Measurements from ENCODE around the gene NUFIP2. TPM values are rescaled to one million over a fixed set of nuclear protein-coding genes. Genes with fewer than 3 reads are reported as not detected.
A peak's percentile ranks its signal among the peaks of the same experiment; 100 is the strongest.
"Not testable (repeated sequence)": the region's sequence is repeated elsewhere in the genome, so short reads cannot be mapped to it uniquely, and the experiment has no call there.

NUFIP2 gene
- total and polyA plus RNA-seq, 5 donors = 9.7 to 44.7 (median 39.8) TPM

DNA sequence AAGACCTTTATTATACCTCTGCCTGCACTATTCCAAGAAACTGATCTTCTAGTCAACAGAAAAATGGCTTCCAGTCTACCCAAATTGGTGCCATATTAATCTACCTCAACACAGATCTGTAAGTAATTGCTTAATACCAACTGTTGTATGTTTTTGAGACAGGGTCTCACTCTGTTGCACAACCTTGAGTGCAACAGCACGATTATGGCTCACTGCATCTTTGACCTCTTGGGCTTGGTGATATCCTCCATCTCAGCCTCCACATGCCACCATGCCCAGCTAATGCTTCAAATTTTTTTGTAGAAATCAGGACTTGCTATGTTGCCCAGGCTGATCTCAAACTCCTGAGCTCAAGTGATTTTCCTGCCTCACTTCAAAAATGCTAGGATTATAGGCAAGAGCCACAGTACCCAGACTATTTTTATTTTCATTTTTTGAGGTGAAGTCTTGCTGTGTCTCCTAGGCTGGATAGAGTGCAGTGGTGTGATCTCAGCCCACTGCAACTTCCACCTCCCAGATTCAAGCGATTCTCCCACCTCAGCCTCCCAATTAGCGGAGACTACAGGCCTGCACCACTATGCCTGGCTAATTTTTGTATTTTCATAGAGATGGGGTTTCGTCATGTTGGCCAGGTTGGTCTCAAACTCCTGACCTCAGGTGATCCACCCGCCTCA is 14.4 kb downstream of the NUFIP2 start:
- Histone ChIP-seq H3K27me3 (ENCODE audit: control insufficient read depth, insufficient read depth) (no peaks in the 10 kb centered on the region), H3K4me3 (ENCODE audit: low read length) (no peak overlapping the region), H3K4me1 (ENCODE audit: control insufficient read depth, insufficient read depth, low read length) (peaks cover 10% of the 10 kb centered on the region), H3K27ac (ENCODE audit: low read length) (no peak overlapping the region), H3K9me3 (ENCODE audit: control insufficient read depth, low read length) (no peaks in the 10 kb centered on the region)
- WGBS = 95% methylated on average over 5 of the region's 5 CpGs
- no peak for ATAC-seq
- DNase-seq = no peak
- intact Hi-C loops (cut with DNase I) = loop anchor here in 1 of 4 donors (10.0 kb wide), 1 partner anchor 125 kb away; no protein-coding TSS in a partner anchor

- no peaks in the 10 kb centered on the region for H3K27me3 ChIP-seq (ENCODE audit: control insufficient read depth, insufficient read depth)
- no peak overlapping the region for H3K4me3 ChIP-seq (ENCODE audit: low read length)
- no peak for ATAC-seq
- no peaks in the 10 kb centered on the region for H3K9me3 ChIP-seq (ENCODE audit: control insufficient read depth, low read length)
- intact Hi-C loops (cut with DNase I) = no loop called here
- no peak for DNase-seq
- H3K27ac ChIP-seq (ENCODE audit: low read length) = no peak overlapping the region
- peaks cover 10% of the 10 kb centered on the region for H3K4me1 ChIP-seq (ENCODE audit: control insufficient read depth, insufficient read depth, low read length)
These were observed 15.3 kb downstream of the NUFIP2 start for GRCh38 chr17:29278692-29279091.

- WGBS = 80% methylated on average over 1 of the region's 1 CpG
- DNase-seq = no peak
- Histone ChIP-seq H3K9me3 (ENCODE audit: control insufficient read depth, low read length) (no peaks in the 10 kb centered on the region), H3K4me1 (ENCODE audit: control insufficient read depth, insufficient read depth, low read length) (peaks cover 5% of the 10 kb centered on the region), H3K27ac (ENCODE audit: low read length) (no peak overlapping the region), H3K27me3 (ENCODE audit: control insufficient read depth, insufficient read depth) (no peaks in the 10 kb centered on the region), H3K4me3 (ENCODE audit: low read length) (no peak overlapping the region)
- no peak for ATAC-seq
- intact Hi-C loops (cut with DNase I) = no loop called here
These were observed 20.0 kb downstream of the NUFIP2 start for GRCh38 chr17:29273924-29274323.

- intact Hi-C loops (cut with DNase I); H3K4me3 ChIP-seq (ENCODE audit: low read length); ATAC-seq; DNase-seq; H3K4me1 ChIP-seq (ENCODE audit: control insufficient read depth, insufficient read depth, low read length); H3K27ac ChIP-seq (ENCODE audit: low read length); H3K9me3 ChIP-seq (ENCODE audit: control insufficient read depth, low read length); H3K27me3 ChIP-seq (ENCODE audit: control insufficient read depth, insufficient read depth): not testable (repeated sequence)
- WGBS = 89% methylated on average over 9 of the region's 9 CpGs
These were observed 22.0 kb downstream of the NUFIP2 start for GRCh38 chr17:29271980-29272379.

GRCh38 chr17:29263916-29264315 is 30.0 kb downstream of the NUFIP2 start:
- Histone ChIP-seq H3K27ac (ENCODE audit: low read length) (no peak overlapping the region), H3K9me3 (ENCODE audit: control insufficient read depth, low read length) (no peaks in the 10 kb centered on the region), H3K4me1 (ENCODE audit: control insufficient read depth, insufficient read depth, low read length) (no peaks in the 10 kb centered on the region), H3K27me3 (ENCODE audit: control insufficient read depth, insufficient read depth) (no peaks in the 10 kb centered on the region), H3K4me3 (ENCODE audit: low read length) (no peak overlapping the region)
- ATAC-seq (no peak), DNase-seq (no peak)
- intact Hi-C loops (cut with DNase I) = no loop called here
- 76% methylated on average over 5 of the region's 5 CpGs for WGBS

- no peak overlapping the region for H3K27ac ChIP-seq (ENCODE audit: low read length)
- no peaks in the 10 kb centered on the region for H3K9me3 ChIP-seq (ENCODE audit: control insufficient read depth, low read length)
- DNase-seq = no peak
- H3K4me3 ChIP-seq (ENCODE audit: low read length) = no peak overlapping the region
- H3K27me3 ChIP-seq (ENCODE audit: control insufficient read depth, insufficient read depth) = no peaks in the 10 kb centered on the region
- ATAC-seq = no peak
- WGBS = 79% methylated on average over 3 of the region's 3 CpGs
- intact Hi-C loops (cut with DNase I) = no loop called here
- H3K4me1 ChIP-seq (ENCODE audit: control insufficient read depth, insufficient read depth, low read length) = no peaks in the 10 kb centered on the region
These were observed 36.2 kb downstream of the NUFIP2 start for GRCh38 chr17:29257756-29258155.

- intact Hi-C loops (cut with DNase I) = no loop called here
- Histone ChIP-seq H3K27me3 (ENCODE audit: control insufficient read depth, insufficient read depth) (no peaks in the 10 kb centered on the region), H3K4me3 (ENCODE audit: low read length) (no peak overlapping the region), H3K9me3 (ENCODE audit: control insufficient read depth, low read length) (no peaks in the 10 kb centered on the region), H3K27ac (ENCODE audit: low read length) (no peak overlapping the region), H3K4me1 (ENCODE audit: control insufficient read depth, insufficient read depth, low read length) (peaks cover 2% of the 10 kb centered on the region)
- ATAC-seq = peak; percentile 39 to 48
- no peak for DNase-seq
- 48% methylated on average over 8 of the region's 8 CpGs for WGBS
These were observed 37.0 kb downstream of the NUFIP2 start for GRCh38 chr17:29256735-29257466.

GRCh38 chr17:29255926-29256522 is 37.9 kb downstream of the NUFIP2 start:
- Histone ChIP-seq H3K4me3 (ENCODE audit: low read length) (no peak overlapping the region), H3K4me1 (ENCODE audit: control insufficient read depth, insufficient read depth, low read length) (peaks cover 2% of the 10 kb centered on the region), H3K9me3 (ENCODE audit: control insufficient read depth, low read length) (no peaks in the 10 kb centered on the region), H3K27ac (ENCODE audit: low read length) (no peak overlapping the region), H3K27me3 (ENCODE audit: control insufficient read depth, insufficient read depth) (no peaks in the 10 kb centered on the region)
- WGBS = 75% methylated on average over 4 of the region's 4 CpGs
- ATAC-seq (no peak), DNase-seq (no peak)
- intact Hi-C loops (cut with DNase I) = no loop called here

GRCh38 chr17:29253037-29253436 is 40.9 kb downstream of the NUFIP2 start:
- Histone ChIP-seq H3K27ac (ENCODE audit: low read length) (no peak overlapping the region), H3K4me1 (ENCODE audit: control insufficient read depth, insufficient read depth, low read length) (peaks cover 2% of the 10 kb centered on the region), H3K4me3 (ENCODE audit: low read length) (no peak overlapping the region), H3K27me3 (ENCODE audit: control insufficient read depth, insufficient read depth) (no peaks in the 10 kb centered on the region), H3K9me3 (ENCODE audit: control insufficient read depth, low read length) (no peaks in the 10 kb centered on the region)
- intact Hi-C loops (cut with DNase I) = no loop called here
- DNase-seq = no peak
- ATAC-seq = no peak
- 90% methylated on average over 2 of the region's 2 CpGs for WGBS

- no peak for ATAC-seq
- intact Hi-C loops (cut with DNase I) = no loop called here
- Histone ChIP-seq H3K4me3 (ENCODE audit: low read length) (no peak overlapping the region), H3K9me3 (ENCODE audit: control insufficient read depth, low read length) (no peaks in the 10 kb centered on the region), H3K27me3 (ENCODE audit: control insufficient read depth, insufficient read depth) (no peaks in the 10 kb centered on the region), H3K27ac (ENCODE audit: low read length) (no peak overlapping the region), H3K4me1 (ENCODE audit: control insufficient read depth, insufficient read depth, low read length) (peaks cover 2% of the 10 kb centered on the region)
- WGBS = 75% methylated on average over 7 of the region's 7 CpGs
- DNase-seq = no peak
These were observed 41.7 kb downstream of the NUFIP2 start for GRCh38 chr17:29252101-29252791.

GRCh38 chr17:29251184-29251583 is 42.8 kb downstream of the NUFIP2 start:
- no peak overlapping the region for H3K4me3 ChIP-seq (ENCODE audit: low read length)
- no peaks in the 10 kb centered on the region for H3K27me3 ChIP-seq (ENCODE audit: control insufficient read depth, insufficient read depth)
- no peak for ATAC-seq
- no peak overlapping the region for H3K27ac ChIP-seq (ENCODE audit: low read length)
- DNase-seq = no peak
- WGBS = 60% methylated on average over 2 of the region's 2 CpGs
- intact Hi-C loops (cut with DNase I) = no loop called here
- H3K9me3 ChIP-seq (ENCODE audit: control insufficient read depth, low read length) = no peaks in the 10 kb centered on the region
- H3K4me1 ChIP-seq (ENCODE audit: control insufficient read depth, insufficient read depth, low read length) = peaks cover 2% of the 10 kb centered on the region

Data from right cardiac atrium (tissue), 5 donors.